GM23248 (cell line): ENCODE results near the gene TCAF1. TPM values are rescaled to one million over a fixed set of nuclear protein-coding genes. Genes with fewer than 3 reads are reported as not detected.

ENCODE experiments used
- DNase-seq: peaks from one replicate; pipeline ENCODE4 v3.0.0-alpha.2; 2015
- H2AFZ ChIP-seq: fragments of 200-600 bp; sonication (generic); 2 replicates; pipeline ENCODE4 v1.6.1; 2016; ENCODE audit warnings: antibody characterized with exemption
- H3F3A ChIP-seq: fragments of 200-600 bp; sonication (generic); 2 replicates; pipeline ENCODE4 v1.6.1; 2016; ENCODE audit warnings: mild to moderate bottlenecking, antibody characterized with exemption, mixed run types; ENCODE audit not compliant: insufficient read depth
- H3K27ac ChIP-seq: fragments of 200-600 bp; sonication (generic); 2 replicates; pipeline ENCODE4 v1.5.1; 2016; ENCODE audit warnings: mild to moderate bottlenecking
- H3K27me3 ChIP-seq: fragments of 200-600 bp; sonication (generic); replicated peaks from 2 replicates; pipeline ENCODE4 v1.6.1; 2016; ENCODE audit warnings: mild to moderate bottlenecking; ENCODE audit not compliant: insufficient read depth
- H3K36me3 ChIP-seq: fragments of 200-600 bp; sonication (generic); 2 replicates; pipeline ENCODE4 v1.6.1; 2016; ENCODE audit warnings: low read depth, mild to moderate bottlenecking
- H3K4me1 ChIP-seq: fragments of 200-600 bp; sonication (generic); 2 replicates; pipeline ENCODE4 v1.6.1; 2016; ENCODE audit warnings: mild to moderate bottlenecking; ENCODE audit not compliant: insufficient read depth
- H3K4me2 ChIP-seq: fragments of 200-600 bp; sonication (generic); one replicate; pipeline ENCODE4 v1.6.1; 2016; ENCODE audit warnings: mild to moderate bottlenecking; ENCODE audit not compliant: unreplicated experiment
- H3K4me3 ChIP-seq: fragments of 200-600 bp; sonication (generic); 2 replicates; pipeline ENCODE4 v1.5.1; 2016; ENCODE audit warnings: mild to moderate bottlenecking
- H3K79me2 ChIP-seq: fragments of 200-600 bp; sonication (generic); 2 replicates; pipeline ENCODE4 v1.6.1; 2016; ENCODE audit warnings: mild to moderate bottlenecking; ENCODE audit not compliant: insufficient read depth
- H3K9ac ChIP-seq: fragments of 200-600 bp; sonication (generic); 2 replicates; pipeline ENCODE4 v1.6.1; 2016; ENCODE audit warnings: mild to moderate bottlenecking
- H3K9me2 ChIP-seq: fragments of 200-600 bp; sonication (generic); 2 replicates; pipeline ENCODE4 v1.6.1; 2016; ENCODE audit warnings: mixed run types, mild to moderate bottlenecking, moderate library complexity; ENCODE audit not compliant: insufficient read depth
- H3K9me3 ChIP-seq: fragments of 200-600 bp; sonication (generic); one replicate; pipeline ENCODE4 v1.6.1; 2017; ENCODE audit warnings: low read depth
- H4K20me1 ChIP-seq: fragments of 200-600 bp; sonication (generic); 2 replicates; pipeline ENCODE4 v1.6.0; 2016; ENCODE audit not compliant: insufficient read depth
- EZH2 ChIP-seq: fragments of 200-600 bp; sonication (generic); IDR thresholded peaks from 2 replicates; pipeline ENCODE4 v1.6.1; 2018; ENCODE audit warnings: antibody characterized with exemption, mild to moderate bottlenecking; ENCODE audit not compliant: insufficient read depth, poor library complexity, severe bottlenecking
- EZH2phosphoT487 ChIP-seq: fragments of 200-600 bp; sonication (generic); IDR thresholded peaks from 2 replicates; pipeline ENCODE4 v1.6.1; 2018; ENCODE audit warnings: antibody characterized with exemption, moderate library complexity, mild to moderate bottlenecking, low read depth; ENCODE audit not compliant: insufficient read depth
- WGBS, 2 experiments: methylation state at CpG; one replicate each; pipeline ENCODE4 v1.1.6; 2015 to 2017; ENCODE audit warnings: low lambda C conversion rate in 2 of 2, low coverage in 1 of 2; ENCODE audit errors: missing lambda C conversion rate in 2 of 2; 5-methylcytosine and 5-hydroxymethylcytosine counted together
- in situ Hi-C: fragments of 300-500 bp; cut with MboI; formaldehyde crosslinking; loops from 2 replicates; pipeline ENCODE4 v1.15.0; 2020
- polyA plus RNA-seq: library from polyadenylated mRNA; unstranded; fragments of >200 nt; fragmentation: Nextera tagmentation; extraction: Ambion mirVana; gene quantifications from 2 replicates; pipeline ENCODE4 v1.2.1, GENCODE V29; 2016
- total RNA-seq: library from RNA; depleted of rRNA; stranded (reverse); fragments of >200 nt; shearing (Covaris generic); gene quantifications from 2 replicates; pipeline ENCODE4 v1.2.3, GENCODE V29; 2014

The TCAF1 gene
- total and polyA plus RNA-seq, 2 experiments from 2014 or later, result 46.5 to 82.9 TPM

GRCh38 chr7:143906151-143906550 is 4.2 kb upstream of the TCAF1 start:
- Histone ChIP-seq H3K9me2 (no peaks in the 10 kb centered on the region), H2AFZ (no peak overlapping the region), H3K9ac (no peak overlapping the region), H3K27ac (no peak overlapping the region), H3K4me2 (no peak overlapping the region), H3K79me2 (peaks cover 3% of the 10 kb centered on the region), H3K4me3 (no peak overlapping the region), H3K4me1 (peaks cover 23% of the 10 kb centered on the region), H4K20me1 (no peaks in the 10 kb centered on the region), H3K36me3 (no peaks in the 10 kb centered on the region), H3F3A (peaks cover 15% of the 10 kb centered on the region), H3K27me3 (no peaks in the 10 kb centered on the region), H3K9me3 (no peaks in the 10 kb centered on the region)
- 84 to 85% methylated on average over 9 of the region's 9 CpGs for WGBS, 2 experiments
- TF ChIP-seq EZH2 (no peak), EZH2phosphoT487 (no peak)
- no peak for DNase-seq
- in situ Hi-C loops, result no loop called here

- H3K4me2 ChIP-seq, result no peak overlapping the region
- TF ChIP-seq EZH2 (no peak), EZH2phosphoT487 (no peak)
- peaks cover 20% of the 10 kb centered on the region for H3K4me1 ChIP-seq
- H2AFZ ChIP-seq, result peak overlapping the region; percentile 56
- no peaks in the 10 kb centered on the region for H4K20me1 ChIP-seq
- peaks cover 15% of the 10 kb centered on the region for H3F3A ChIP-seq
- H3K4me3 ChIP-seq, result no peak overlapping the region
- H3K27ac ChIP-seq, result no peak overlapping the region
- no peak for DNase-seq
- H3K79me2 ChIP-seq, result peaks cover 10% of the 10 kb centered on the region
- H3K27me3 ChIP-seq, result no peaks in the 10 kb centered on the region
- H3K36me3 ChIP-seq, result no peaks in the 10 kb centered on the region
- no peaks in the 10 kb centered on the region for H3K9me3 ChIP-seq
- in situ Hi-C loops, result no loop called here
- H3K9me2 ChIP-seq, result no peaks in the 10 kb centered on the region
- WGBS, 2 experiments, result 40 to 44% methylated on average over 1 of the region's 1 CpG
- no peak overlapping the region for H3K9ac ChIP-seq
Measured at GRCh38 chr7:143905509-143905908, 3.5 kb upstream of the TCAF1 start.

DNA sequence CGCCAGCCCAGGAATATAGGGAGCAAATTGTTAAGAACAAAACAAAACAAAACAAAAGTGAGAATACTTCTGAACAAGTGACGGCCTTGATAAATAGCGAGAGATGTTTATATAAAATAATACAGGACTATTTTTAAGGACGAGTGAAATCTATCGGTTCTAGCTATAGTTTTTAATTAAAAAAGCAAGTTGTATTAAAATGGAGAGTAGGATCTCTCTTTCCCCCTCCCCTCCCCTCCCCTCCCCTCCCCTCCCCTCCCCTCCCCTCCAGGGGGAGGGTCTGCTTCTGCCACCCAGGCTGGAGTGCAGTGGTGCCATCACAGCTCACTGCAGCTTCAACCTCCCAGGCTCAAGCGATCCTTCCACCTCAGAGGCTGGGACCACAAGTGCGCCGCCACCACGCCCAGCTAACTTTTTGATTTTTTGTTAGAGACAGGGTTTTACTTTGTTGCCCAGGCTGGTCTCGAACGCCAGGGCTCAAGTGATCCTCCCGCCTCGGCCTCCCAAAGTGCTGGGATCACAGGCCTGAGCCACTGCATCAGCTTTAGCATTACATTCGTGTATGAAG is 440 bp upstream of the TCAF1 start:
- peak overlapping the region; percentile 95 for H2AFZ ChIP-seq
- DNase-seq, result no peak
- H3K4me2 ChIP-seq, result no peak overlapping the region
- no peaks in the 10 kb centered on the region for H4K20me1 ChIP-seq
- no peaks in the 10 kb centered on the region for H3K9me3 ChIP-seq
- peaks cover 13% of the 10 kb centered on the region for H3F3A ChIP-seq
- H3K9ac ChIP-seq, result peak overlapping the region; percentile 96
- peaks cover 22% of the 10 kb centered on the region for H3K4me1 ChIP-seq
- no peaks in the 10 kb centered on the region; the same call in 1 of the 2 replicates for H3K9me2 ChIP-seq
- peak overlapping the region; percentile 97 for H3K27ac ChIP-seq
- in situ Hi-C loops, result no loop called here
- H3K36me3 ChIP-seq, result no peaks in the 10 kb centered on the region
- H3K79me2 ChIP-seq, result peaks cover 40% of the 10 kb centered on the region
- 66 to 68% methylated on average over 14 of the region's 14 CpGs for WGBS, 2 experiments
- no peaks in the 10 kb centered on the region for H3K27me3 ChIP-seq
- TF ChIP-seq EZH2, result no peak
- peak overlapping the region; percentile 98 for H3K4me3 ChIP-seq

DNA sequence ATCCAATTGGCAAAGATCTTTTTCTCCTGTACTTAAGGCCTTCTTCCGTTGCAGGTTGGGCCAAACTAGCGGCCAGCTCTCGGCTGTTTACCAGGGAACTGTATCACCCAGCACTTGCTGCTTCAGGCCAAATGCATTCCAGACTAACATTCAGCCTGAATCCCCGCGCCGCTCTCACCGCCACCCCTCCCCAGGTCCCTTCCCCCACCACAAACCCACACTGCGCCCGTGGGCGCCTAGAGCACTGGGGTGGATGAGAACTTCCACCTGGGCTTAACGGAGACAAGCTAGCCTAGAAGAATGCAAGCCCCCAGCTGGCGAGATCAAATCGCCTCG is 676 bp downstream of the TCAF1 start:
- in situ Hi-C loops, result no loop called here
- Histone ChIP-seq H3K4me3 (peak overlapping the region; percentile 98), H3K27me3 (no peaks in the 10 kb centered on the region), H3K9me3 (no peaks in the 10 kb centered on the region), H4K20me1 (no peaks in the 10 kb centered on the region), H3K4me1 (peaks cover 28% of the 10 kb centered on the region), H3K36me3 (no peaks in the 10 kb centered on the region), H3K4me2 (peak overlapping the region; percentile 94), H3K27ac (peak overlapping the region; percentile 97), H3K9me2 (no peaks in the 10 kb centered on the region; the same call in 1 of the 2 replicates), H3K9ac (peak overlapping the region; percentile 96), H3K79me2 (peaks cover 52% of the 10 kb centered on the region), H2AFZ (peak overlapping the region; percentile 95), H3F3A (peaks cover 13% of the 10 kb centered on the region)
- 1% methylated on average over 11 to 14 of the region's 14 CpGs for WGBS, 2 experiments
- peak; percentile 71 for DNase-seq
- TF ChIP-seq EZH2 (no peak), EZH2phosphoT487 (no peak)
